OCI-M2 (cell line): ENCODE data around the gene CD300H.
"Not testable (repeated sequence)": the region's sequence is repeated elsewhere in the genome, so short reads cannot be mapped to it uniquely, and the experiment has no call there.

Experiments used
- DNase-seq: peaks from one replicate; lab custom pipeline; 2025; ENCODE audit not compliant: unreplicated experiment; lab: John Stamatoyannopoulos, UW

The CD300H gene

GRCh38 chr17:74528491-74529199, 38.7 kb downstream of the CD300H start:
- no peak for DNase-seq

GRCh38 chr17:74527756-74528155, 39.6 kb downstream of the CD300H start:
- no peak for DNase-seq

GRCh38 chr17:74527081-74527480, 40.2 kb downstream of the CD300H start:
- no peak for DNase-seq

GRCh38 chr17:74526681-74527080, 40.6 kb downstream of the CD300H start:
- DNase-seq, result no peak

- DNase-seq, result no peak
Measured at GRCh38 chr17:74525781-74526288, 41.5 kb downstream of the CD300H start.

- no peak for DNase-seq
Measured at GRCh38 chr17:74525465-74525725, 41.9 kb downstream of the CD300H start.

- DNase-seq, result no peak
Measured at GRCh38 chr17:74524653-74525464, 42.5 kb downstream of the CD300H start.

- DNase-seq, result no peak
Measured at GRCh38 chr17:74523308-74523707, 44.0 kb downstream of the CD300H start.

- DNase-seq, result no peak
Measured at GRCh38 chr17:74522381-74523105, 44.8 kb downstream of the CD300H start.

GRCh38 chr17:74521701-74522201, 45.6 kb downstream of the CD300H start:
- DNase-seq, result no peak

- DNase-seq, result no peak
Measured at GRCh38 chr17:74520790-74521480, 46.4 kb downstream of the CD300H start.

GRCh38 chr17:74520016-74520434, 47.3 kb downstream of the CD300H start:
- DNase-seq, result no peak

GRCh38 chr17:74518413-74518981, 48.8 kb downstream of the CD300H start:
- not testable (repeated sequence) for DNase-seq

GRCh38 chr17:74516561-74517328, 50.6 kb downstream of the CD300H start:
- DNase-seq, result no peak

- DNase-seq, result no peak
Measured at GRCh38 chr17:74515941-74516340, 51.4 kb downstream of the CD300H start.

- no peak for DNase-seq
Measured at GRCh38 chr17:74514632-74515334, 52.5 kb downstream of the CD300H start.

GRCh38 chr17:74513987-74514631, 53.2 kb downstream of the CD300H start:
- DNase-seq, result no peak

GRCh38 chr17:74512624-74513091, 54.7 kb downstream of the CD300H start:
- no peak for DNase-seq

GRCh38 chr17:74512036-74512435, 55.3 kb downstream of the CD300H start:
- no peak for DNase-seq
